GM18858 (cell line): Measurements from ENCODE around the gene TMED8.
"Not testable (repeated sequence)": the region's sequence is repeated elsewhere in the genome, so short reads cannot be mapped to it uniquely, and the experiment has no call there.

Source experiments
- ATAC-seq: cut with Tn5 transposase; IDR thresholded peaks from one replicate; pipeline ENCODE4 v1.9.1; 2021; ENCODE audit not compliant: unreplicated experiment

TMED8 gene

DNA sequence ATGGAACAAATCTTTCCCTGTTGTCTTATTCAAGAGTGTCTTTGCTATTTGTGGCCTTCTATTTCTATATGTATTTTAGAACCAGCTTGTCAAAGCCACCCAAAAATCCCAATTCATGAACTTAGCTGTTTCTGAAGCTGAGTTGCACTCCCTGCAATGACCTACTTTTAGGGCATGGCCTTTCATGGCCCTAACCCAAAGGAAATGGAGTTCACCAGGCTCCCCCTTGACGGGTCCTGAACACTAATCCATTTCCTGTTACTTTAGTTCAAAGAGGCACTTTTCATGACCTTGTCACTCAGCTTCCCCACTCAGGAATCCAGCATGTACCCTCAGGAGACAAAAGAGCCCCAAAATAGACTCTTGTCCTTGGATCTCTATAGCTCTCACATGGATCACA is 7.6 kb downstream of the TMED8 start:
- no peak for ATAC-seq

DNA sequence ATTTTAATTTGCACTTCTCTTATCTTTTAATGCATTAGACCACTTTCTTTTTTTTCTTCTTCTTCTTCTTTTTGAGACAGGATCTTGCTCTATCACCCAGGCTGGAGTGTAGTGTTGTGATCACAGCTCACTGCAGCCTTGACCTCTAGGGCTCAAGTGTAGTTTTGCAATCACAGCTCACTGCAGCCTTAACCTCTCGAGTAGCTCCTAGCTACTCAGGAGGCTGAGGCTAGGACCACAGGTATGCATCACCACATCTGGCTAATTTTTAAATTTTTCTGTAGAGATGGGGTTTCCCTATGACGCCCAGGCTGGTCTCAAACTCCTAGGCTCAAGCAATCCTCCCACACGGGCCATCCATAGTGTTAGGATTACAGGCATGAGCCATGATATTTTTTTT is 12.7 kb downstream of the TMED8 start:
- no peak for ATAC-seq

DNA sequence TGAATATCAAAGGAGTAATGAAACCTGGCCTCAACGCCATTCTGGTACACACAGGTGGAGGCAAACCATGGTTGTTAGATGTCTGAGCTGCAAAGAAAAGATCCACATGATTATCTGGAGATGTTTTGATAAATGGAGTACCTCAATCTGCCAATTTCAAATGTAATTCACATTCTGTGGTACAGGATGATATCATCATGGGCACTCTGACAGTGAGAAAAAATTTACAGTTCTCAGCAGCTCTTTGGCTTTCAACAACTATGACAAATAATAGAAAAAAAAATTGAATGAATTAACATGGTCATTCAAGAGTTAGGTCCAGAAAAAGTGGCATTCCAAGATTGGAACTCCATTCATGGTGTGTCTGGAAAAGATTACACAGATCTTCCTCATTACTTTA is 17.3 kb downstream of the TMED8 start:
- no peak for ATAC-seq

DNA sequence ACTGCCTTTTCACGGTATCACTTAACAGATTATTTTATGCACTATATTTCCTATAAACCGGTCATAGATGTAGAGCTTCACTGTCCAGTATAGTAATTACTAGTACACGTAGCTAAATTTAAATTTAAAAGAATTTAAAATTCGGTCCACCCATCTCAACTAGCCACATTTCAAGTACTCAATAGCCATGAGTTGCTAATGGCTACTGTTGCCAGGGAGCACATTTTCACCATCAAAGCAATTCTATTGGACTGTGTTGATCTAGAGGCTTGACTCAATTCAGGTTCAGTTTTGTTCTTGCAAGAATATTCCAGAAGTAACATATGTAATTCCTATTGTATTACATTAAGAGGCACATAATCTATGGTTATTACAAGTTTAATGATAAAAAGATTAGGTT is 20.0 kb downstream of the TMED8 start:
- no peak for ATAC-seq

DNA sequence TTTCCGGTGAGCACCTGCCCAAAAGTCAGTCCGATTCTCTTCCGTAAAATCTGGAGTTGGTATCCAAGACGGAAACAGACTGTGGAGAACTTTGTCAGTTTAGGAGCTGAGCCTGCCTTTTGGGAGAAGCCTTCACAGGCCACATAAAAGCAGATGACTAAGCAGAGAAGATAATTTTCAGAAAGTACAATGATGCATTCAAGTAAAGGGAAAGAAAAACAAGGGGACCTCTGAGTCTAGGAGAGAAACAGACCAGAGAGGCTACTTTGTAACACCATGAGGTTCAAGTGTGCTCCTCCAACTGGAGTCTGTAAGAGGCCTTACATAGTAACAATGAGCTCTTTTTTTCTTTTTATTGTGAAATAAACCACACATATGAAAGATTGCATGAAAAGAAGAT is 21.1 kb downstream of the TMED8 start:
- ATAC-seq, result no peak

DNA sequence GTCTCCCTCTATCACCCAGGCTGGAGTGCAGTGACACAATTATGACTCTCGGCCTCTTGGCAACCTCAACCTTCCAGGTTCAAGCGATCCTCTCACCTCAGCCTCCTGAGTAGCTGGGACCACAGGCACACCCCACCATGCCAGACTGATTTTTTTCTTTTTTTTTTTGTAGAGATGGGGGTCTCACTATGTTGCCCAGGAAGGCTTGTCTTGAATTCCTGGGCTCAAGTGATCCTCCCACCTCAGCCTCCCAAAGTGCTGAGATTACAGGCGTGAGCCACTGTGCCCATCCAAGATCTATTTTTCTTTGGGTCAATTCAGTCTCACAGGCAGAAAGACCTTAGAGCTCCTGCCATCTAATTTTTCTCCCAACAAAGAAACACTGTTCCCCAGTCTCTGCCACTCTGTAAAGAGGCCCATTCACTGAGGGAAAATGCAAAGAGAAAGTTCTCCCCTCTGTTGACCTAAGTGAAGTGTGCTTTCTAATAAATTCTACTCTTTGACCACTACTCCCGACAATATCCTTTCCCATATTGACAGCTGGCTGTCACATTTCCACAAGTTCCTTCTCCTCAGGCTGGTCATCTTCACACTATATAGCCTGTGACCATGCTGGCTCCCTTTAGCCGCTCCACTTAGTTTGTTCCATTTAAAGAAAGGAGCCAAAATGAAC is 23.3 kb downstream of the TMED8 start:
- ATAC-seq, result no peak

DNA sequence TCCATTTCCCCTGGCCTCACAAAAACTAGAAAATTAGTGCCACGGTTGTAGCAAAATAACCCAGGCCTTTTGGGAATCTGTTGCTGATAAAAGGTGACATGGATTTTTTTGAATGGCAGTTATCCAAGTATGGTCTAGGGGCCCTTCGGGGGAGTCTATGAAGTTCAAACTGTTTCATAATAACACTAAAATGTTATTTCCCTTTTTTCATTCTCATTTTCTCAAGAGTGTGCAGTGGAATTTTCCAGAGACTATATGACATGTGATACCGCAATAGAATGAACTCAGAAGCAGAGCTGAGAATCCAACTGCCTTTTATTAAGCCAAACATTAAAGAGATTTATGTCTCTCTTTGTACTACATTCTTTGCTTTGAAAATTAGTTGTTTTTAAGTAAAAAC is 29.1 kb downstream of the TMED8 start:
- no peak for ATAC-seq

DNA sequence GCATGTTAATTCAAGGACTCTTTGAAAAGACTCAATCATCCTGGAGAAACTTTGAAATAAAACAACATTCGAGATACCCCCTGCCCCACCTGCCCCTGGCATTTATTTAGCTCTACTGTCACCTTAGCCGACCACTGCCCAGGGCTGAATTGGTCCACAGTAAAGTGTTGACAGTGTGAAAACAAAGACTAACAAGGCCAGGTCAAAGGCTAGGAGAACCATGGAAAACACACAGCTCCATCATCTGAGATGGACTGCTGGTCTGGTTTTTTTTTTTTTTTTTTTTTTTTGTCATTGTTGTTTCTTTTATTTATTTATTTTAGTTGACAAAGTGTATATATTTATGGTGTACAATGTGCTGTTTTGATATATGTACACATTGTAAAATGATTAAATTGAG is 30.4 kb downstream of the TMED8 start:
- no peak for ATAC-seq

DNA sequence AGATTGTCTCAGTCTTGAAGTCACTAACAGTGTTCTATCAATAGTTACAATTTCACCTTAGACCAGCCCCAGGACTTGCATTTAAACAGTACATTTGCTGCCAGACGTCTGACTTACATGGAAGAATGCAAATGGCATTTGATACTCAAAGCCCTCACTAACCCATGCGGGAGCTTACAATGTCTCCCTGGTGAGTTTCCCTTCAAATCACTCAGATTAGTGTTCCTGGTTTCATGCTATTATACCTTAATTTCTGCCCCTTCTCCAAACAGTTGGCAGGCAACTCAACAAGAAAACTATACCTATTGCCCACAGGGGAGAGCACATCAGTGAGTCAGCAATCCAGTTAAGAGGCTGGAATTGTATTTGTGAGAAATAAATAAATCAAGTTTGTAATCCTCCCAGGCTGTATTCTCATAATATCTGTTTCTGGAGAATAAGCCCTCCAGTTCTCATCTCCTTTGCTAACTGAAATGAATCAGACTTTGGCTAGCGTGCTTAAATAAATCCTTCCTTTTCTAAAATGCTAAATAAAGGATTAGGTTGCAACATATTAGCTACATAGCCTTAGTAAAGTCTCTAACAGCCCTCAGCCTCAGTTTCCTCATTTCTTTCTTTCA is 32.4 kb downstream of the TMED8 start:
- no peak for ATAC-seq

DNA sequence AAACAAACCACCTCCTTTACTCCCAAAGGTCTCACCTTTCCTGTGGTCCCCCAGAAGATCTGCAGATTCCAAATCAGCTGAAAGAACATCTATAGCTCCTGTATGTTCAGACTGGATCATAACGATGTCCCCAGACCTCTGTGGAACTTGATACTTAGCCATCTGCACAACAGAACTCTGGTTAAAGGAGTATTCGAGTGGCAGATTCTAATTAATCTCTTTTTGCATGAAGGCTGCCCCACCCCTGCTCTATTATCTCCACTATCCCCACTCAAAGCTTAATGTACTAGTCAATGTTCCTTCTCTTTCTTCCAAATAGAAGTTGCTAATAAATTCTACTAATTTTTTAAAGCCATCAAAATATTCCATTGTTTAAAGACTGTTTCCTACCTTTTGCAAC is 33.2 kb downstream of the TMED8 start:
- no peak for ATAC-seq

DNA sequence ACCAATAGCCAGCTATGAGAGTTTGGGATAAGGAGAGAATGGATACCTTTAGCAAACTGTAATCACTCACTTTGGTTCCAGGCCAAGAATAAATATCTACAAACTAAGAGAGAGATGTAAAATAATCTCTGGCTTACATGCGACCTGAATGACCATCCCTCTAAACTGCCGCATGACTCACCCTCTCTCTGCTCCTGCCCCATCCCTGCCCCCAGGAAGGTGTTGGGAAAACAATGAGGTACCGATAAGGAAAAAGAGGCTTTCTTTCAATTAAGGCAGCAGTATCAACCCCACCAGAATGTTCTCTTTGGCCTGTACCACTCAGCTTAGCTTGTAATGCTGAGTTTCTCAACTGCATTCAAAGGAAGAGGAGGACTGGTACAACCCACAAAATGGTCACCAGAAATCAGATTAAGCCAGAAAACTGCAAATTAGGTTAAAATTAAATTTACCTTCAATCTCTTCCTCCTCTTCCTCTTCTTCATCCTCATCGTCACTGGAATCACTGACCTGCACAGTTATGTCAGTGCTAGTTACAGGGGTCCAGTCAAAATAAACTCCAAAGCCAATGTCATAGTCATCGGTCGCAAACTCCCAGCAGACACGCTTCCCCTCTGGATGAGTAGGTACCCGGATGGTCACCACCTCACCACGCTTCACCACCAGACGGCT is 34.0 kb downstream of the TMED8 start:
- no peak for ATAC-seq

DNA sequence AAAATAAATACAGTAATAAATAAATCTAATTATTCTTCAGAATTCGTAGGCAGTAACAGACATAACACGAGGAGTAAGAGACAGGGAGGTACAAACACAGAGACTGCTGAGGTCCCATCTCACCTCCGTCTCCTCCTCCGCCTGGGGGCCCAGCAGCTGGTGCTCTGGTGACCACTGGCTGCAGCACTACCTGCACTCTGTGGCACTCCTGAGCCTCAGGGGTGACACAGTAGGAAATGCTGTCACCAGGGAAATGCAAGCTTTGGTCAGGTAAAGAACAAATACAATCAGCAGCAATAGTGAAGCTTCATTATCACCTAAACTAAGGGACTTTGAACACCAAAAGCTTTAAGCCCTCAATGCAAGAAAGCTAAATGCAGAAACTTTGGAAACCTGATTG is 36.5 kb downstream of the TMED8 start:
- no peak for ATAC-seq

DNA sequence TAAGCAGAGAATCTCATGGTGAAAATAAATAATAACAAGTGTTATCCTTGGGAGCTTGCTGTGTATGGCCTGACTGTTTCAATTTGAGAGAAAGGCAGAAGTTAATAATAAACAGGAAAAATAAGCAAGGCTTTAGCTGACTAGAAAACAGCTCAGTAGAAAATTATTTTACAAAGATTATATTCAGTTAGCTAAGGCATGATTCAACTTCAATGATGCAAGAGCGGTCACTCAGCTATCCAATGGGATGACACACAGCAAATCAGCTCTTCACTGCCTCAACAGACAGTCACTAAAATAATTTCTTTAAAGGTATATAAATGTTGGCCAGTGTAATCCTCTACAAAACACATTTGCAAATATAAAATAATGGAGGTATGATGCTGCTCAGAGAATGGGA is 37.5 kb downstream of the TMED8 start:
- no peak for ATAC-seq

DNA sequence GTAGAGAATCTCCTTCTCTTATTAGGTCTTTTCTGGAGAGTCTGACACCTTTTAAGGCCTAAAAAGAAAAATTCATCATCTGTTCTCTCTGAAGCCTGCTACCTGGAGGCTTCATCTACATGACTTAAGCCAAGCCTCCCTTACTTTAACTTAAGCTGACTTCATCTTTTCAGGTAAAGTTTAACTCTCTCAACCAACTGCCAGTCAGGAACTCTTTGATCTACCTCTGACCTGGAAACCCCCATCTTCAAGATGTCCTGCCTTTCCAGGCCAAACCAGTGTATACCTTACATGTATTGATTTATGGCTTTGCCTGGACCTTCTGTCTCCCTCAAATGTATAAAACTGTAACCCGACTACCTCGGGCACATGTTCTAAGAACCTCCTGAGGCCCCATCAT is 38.6 kb downstream of the TMED8 start:
- no peak for ATAC-seq

DNA sequence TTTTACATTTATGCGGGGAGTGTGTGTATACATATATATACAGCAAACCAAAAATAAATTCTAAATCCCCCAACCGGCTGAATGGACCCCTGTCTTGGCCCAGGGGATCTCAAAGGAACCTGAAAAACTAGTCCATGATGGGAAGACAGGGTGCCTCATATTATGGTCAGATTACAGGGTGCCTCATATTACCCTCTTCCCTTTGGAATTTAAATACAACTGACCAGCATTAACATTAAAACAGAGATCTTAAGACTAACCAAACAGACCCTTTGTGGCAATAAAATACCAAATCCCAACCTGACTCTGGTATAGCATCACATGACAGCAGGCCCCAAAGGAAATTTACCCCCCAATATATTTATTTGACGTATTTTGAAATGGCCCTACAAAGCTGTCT is 39.0 kb downstream of the TMED8 start:
- no peak for ATAC-seq

DNA sequence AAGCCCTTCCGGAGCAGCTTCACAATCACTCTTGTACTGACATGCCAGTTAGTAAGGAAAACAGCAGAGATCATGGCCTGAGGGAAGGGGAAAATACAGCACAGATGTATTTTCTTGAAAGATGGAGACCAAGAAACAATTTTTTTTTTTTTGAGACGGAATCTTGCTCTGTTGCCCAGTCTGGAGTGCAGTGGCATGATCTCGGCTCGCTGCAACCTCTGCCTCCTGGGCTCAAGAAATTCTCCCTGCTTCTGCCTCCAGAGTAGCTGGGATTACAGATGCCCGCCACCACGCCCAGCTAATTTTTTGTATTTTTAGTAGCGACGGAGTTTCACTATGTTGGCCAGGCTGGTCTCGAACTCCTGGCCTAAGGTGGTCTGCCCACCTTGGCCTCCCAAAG is 39.6 kb downstream of the TMED8 start:
- not testable (repeated sequence) for ATAC-seq

DNA sequence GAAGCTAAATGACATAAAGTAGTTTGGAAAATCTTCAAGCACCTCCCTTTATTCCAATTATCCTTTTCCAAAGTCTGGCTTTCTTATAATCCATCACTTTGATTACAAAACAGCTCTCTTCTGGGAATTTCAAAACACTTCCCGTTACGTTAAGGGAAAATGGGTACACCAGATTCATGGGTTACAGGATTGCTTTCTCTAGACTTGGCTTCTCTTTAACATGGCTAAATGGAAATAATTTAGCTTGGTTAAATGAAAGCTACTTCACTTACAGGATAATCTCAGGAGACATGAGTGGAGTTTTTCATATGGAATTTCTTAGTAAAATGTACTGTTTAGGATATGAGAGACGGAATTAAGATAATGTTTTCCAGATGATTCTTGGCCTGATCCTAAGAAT is 41.3 kb downstream of the TMED8 start:
- ATAC-seq, result no peak

DNA sequence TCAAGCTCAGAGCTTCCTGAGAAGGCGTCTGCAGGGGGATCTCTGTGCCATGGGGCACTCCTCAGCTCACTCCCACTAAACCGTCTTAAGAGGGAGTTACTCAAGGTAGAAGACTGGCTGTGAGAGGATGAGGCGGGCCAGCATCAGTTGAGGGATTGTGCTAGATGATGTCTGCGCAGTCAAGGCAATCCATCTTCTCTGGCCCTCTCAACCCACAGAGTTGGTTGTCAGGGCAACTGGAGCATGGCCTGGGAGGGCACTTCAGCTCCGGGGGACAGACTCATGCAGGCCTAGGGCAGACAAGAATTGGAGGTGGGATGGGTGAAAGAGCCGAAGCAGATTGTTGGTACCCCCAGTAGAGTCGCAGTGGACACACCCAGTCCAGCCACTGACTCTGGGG is 47.0 kb downstream of the TMED8 start:
- no peak for ATAC-seq

DNA sequence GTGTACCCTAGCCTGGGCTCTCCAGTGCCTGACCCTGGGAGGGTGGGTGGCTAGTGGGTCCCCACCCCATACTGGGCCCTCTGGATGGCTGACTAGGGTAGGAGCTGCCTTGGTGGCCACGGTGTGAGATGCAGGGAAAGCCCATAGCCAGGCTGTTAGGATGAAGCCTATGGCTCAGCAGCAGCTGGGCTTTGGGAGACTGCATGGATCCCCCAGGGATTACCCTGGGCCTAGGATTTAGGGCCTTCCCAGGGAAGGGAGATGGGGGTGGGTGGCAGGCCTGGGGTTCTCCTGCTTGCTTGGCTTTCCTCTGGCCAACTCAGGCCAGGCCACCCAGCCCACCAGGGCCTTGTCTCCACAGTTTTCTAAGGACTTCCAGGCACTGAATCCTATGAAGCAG is 49.8 kb downstream of the TMED8 start:
- ATAC-seq, result no peak

DNA sequence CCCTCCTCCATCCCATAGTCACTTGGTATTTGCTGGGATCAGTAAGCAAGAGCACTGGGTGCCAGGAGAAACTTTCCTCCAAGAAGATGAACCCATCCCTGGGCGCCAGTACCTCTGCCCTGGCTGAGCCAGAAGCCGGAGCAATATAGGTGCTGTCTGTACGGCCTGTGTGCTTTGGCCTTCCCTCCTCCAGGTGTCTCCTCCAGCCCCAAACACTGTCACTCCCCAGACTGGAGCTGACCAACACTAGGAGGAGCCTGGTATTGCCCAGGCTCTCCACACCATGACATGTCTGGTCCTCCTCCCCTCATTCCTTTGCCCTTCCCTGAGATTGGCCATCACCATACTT is 51.2 kb downstream of the TMED8 start:
- no peak for ATAC-seq

DNA sequence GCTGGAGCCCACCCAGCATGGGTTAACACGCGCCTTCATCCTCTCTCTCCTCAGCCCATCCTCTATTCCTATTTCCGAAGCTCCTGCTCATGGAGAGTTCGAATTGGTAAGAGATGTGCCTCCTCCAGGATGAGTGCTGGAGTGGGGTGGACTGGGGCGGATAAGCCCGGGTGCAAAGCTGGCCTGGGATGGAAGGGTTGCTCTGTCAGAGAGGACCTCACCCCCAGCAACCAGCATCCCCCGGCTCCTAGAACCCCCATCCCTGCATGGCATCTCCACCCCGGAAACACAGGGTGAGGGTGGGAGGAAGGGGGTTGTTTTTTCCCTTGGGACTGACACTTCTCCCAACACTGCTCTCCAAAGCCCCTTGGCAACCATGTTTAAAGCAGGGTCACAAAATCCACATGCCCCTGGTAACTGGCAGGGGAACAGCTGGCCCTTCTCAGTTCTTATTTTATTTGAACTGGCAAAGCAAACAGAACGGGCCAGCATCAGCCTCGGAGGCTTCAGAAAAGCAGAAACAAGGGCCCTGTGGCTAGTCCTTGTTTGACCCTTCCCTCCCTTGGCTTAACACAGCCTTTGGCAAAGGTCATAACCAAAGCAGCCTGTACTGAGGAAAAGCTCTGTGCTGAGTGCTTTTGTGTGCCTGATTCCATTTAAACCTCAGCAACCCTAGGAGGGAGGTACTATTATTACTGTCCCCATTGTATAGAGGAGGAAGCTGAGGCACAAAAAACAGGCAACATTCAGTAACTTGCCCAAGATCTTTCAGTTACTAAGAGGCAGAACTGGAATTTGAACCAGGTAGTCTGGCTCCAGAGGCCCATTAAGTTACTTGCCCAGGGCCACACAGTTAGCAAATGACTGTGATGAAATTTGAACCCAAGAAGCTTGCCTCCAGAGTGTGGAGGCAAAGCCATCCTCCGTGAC is 51.8 kb downstream of the TMED8 start:
- ATAC-seq, result no peak

DNA sequence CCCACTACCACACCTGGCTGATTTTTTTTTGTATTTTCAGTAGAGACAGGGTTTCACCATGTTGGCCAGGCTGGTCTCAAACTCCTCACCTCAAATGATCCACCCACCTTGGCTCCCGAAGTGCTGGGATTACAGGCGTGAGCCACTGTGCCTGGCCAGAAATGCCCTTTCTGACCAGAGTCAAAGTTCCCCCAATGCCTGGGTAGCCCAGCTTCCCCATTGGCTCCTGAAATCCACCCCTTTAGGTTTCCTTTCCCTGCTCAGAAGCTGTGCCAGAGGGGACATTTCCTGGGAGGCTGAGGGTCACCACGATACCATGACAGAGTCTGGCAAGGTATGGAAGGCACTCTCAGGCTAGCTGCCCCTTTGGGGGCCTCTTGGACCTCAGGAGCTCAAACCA is 52.6 kb downstream of the TMED8 start:
- ATAC-seq, result no peak
